ENCODE data around the gene PTGFRN. TPM values are rescaled to one million over a fixed set of nuclear protein-coding genes. Genes with fewer than 3 reads are reported as not detected.
A peak's percentile ranks its signal among the peaks of the same experiment; 100 is the strongest.
"Not testable (repeated sequence)": the region's sequence is repeated elsewhere in the genome, so short reads cannot be mapped to it uniquely, and the experiment has no call there.

Gene PTGFRN
- total RNA-seq: not detected

DNA sequence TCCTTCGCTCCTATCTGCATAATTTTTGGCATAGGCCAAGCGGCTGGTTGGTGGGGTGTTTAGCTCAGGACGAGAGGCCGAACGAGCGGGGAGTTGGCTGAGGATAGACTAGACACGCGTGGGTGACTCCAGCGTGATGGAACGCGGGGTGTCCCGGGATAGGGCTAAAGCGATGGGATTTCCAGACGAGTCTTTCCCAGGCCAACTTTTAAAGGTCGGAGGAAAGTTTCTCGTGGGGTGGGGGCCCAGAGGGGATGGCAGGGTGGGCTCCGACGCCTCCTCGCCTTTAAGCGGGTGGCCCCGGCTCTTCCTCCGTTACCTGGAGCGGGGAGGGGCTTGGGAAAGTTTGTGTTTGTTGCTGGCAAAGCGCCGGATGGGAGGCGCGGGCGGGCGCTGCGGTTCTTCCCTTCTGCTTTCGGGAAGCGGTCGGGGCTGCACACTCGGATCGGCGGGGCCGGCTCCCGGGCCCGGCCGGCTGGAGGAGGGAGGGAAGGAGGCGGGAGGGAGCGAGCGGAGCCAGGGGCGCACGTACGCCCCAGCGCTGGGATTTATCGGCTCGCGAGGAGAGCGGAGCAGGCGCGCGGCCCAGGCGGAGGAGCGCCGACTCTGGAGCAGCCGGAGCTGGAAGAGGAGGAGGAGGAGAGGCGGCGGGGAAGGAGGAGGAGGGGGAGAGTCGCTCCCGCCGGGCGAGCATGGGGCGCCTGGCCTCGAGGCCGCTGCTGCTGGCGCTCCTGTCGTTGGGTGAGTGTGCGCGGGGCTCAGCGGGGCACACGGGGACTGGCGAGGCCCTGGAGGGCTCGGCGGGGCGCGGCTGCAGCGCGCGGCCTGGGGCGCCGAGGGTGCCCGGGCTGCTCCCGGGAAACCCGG lies at the start of gene PTGFRN:
PTGFRN (plus strand) TSS at position 405 of the 867 bp plus-strand sequence; CDS start at position 693, 288 bp downstream.
- DNase-seq: no peak

DNA sequence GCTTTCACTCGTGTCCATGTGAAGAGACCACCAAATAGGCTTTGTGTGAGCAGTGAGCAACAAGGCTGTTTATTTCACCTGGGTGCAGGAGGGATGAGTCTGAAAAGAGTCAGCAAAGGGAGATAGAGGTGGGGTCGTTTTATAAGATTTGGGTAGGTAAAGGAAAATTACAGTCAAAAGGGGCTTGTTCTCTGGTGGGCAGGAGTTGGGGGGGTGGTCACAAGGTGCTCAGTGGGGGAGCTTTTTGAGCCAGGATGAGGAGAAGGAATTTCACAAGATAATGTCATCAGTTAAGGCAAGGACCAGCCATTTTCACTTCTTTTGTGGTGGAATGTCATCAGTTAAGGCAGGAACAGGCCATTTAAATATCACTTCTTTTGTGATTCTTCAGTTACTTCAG lies 49.5 kb upstream of the PTGFRN start:
- not testable (repeated sequence) for DNase-seq

DNA sequence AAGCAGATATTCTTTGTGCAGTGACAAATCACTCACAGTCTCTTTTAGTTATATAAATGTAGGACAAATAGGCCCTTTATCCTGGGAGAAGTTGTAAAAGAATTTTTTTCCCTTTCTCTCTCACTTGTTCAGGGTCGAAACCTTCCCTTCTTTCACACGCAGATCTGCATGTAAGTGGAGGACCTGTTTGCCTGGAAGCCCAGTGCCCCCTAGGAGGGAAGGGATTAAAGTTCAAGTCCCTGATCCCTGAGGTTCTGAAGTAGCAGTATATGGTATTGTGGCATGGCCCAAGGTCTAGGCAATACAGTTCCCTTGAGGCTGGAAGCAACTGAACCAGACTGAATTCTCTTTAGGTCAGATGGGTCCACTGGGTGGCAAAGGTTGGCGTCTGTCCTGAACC lies 48.6 kb upstream of the PTGFRN start:
- DNase-seq: no peak

DNA sequence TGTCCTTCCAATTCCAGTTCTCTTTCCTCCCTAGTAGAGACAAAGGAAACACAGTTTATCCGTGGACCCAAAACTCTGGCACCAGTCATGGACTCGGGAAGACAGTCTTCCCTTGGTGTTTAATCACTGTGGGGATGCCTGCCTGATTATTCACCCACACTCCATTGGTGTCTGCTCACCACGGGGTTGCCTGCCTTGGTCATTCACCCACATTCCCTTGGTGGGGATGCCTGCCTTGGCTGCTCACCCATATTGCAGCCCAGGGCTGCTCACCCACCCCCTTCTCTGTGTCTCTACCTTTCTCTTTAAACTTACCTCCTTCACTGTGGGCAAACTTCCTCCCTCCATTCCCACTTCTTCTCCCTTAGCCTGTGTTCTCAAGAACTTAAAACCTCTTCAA lies 46.7 kb upstream of the PTGFRN start:
- not testable (repeated sequence) for DNase-seq

DNA sequence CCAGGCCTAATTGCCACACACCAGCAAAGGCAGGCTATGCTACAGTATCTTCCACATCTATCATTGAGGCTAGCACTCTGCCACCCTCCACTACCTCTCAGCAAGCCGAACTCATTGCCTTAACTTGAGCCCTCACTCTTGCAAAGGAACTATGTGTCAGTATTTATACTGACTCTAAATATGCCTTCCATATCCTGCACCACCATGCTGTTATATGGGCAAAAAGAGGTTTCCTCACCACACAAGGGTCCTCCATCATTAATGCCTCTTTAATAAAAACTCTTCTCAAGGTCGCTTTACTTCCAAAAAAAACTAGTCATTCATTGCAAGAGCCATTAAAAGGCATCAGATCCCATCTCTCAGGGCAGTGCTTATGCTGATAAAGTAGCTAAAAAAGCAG lies 43.2 kb upstream of the PTGFRN start:
- DNase-seq: not testable (repeated sequence)

DNA sequence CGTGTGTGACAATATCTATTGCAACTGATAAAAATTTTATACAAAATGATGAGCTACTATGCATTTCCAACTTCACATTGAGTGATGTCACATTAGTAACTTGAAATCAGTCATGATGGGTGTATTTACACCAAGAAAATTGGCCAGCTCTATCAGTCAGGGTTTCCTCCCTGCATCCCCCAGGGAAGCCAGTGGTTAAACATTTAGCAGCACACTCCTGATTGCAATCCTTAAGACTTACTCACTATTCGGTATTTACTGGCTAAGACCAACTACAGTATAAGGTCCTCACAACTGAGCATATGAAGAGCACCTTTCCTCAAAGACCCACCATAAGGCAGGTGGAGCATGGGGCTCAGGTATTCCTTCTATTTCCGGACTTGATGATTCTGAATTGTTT lies 41.3 kb upstream of the PTGFRN start:
- DNase-seq: no peak

DNA sequence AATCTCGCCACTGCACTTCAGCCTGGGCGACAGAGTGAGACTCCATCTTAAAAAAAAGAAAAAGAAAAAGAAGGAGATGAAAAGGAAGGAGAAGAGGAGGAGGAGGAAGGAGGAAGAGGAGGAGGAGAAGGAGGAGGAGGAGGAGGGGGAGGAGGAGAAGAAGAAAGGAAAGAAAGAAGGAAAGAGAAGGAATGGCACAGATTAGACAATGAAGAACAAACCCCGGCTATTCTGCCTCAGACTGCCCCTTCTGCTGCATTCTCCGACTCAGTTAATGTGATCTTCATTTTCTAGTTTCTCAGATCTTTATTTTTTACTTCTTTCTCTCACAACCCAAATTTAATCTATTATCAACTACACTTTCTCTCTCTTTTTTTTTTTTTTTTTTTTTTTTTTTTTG lies 40.1 kb upstream of the PTGFRN start:
- DNase-seq: no peak

DNA sequence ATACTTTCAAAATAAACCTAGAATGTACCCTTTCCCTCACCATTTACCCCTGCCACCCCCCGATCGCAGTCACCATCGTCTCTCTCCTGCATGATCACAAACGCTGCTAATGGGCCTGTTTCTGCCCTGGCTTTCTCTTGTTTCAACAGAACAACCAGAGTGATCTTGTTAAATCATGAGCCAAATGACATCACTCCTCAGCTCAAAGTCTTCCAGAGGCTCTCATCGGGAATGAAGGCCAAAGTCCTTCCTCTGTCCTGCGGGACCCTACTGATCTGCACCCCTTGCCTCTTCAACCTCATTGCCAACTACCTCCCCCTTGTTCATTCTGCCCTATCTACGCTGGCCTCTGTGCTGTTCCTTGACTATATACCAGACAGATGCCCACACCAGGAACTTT lies 39.4 kb upstream of the PTGFRN start:
- DNase-seq: no peak

DNA sequence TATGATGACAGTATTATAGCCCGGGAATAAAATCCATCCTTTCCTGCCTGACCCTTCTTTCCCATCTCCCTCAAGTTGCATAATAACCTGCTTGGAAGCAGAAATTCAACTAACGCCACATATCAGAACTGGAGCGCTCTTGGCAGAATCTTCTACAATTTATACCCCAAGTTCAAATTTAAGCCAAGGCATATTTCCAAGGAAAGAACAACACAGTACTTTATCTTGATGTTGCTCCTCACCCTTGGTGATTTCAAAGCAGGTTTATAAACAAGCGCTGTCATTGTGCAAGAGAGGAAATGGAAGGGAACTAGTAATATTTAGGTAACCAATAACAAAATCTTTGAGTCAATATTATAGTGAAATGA lies 38.0 kb upstream of the PTGFRN start:
- no peak for DNase-seq

DNA sequence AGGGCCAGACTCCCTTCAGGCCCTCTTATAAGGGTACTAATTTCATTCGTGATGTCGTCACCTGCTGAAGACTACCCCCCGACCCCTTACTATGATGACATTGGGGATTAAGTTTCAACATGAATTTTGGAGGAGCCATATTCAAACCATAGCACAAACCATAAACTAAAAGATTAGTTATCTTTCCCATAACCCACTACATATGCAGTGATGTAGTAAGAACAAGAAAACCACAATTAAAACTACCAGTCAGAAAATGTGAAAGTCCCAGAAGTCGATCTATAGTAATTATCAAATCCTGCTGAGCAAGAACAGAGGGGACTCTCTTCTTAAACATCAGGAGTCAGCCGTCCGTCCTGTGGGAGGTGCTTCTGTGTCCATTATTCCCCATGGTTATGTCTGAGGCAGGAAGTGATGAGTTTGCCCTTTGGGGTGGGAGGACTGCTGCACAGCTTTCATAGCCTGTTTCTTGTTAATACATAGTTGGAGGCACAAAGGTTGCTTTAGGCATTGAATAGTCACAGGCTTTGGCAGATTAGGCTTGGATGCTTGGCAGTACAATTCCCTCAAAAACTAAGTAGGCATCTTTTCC lies 35.9 kb upstream of the PTGFRN start:
- DNase-seq: no peak

DNA sequence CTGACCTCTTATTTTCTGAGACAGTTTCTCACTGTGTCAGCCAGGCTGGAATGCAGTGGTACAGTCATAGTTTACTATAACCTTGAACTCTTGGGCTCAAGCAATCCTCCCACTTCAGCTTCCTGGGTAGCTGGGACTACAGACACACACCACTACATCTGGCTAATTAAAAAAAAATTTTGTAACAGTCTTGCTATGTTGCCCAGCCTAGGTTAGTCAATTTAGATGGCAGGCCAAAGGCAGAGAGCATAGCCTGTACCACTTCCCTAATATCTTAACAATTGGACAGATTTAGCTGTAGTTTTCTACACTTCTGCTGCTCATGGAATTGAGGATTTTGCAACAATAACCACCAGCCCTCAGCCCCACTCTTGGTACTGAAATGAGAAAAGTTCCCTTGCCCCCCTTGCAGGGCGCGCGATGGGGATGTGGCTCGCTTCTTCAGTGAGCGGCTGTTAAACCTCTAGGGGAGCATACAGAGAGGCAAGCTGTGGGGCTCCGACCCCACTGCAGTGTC lies 34.9 kb upstream of the PTGFRN start:
- DNase-seq: no peak

DNA sequence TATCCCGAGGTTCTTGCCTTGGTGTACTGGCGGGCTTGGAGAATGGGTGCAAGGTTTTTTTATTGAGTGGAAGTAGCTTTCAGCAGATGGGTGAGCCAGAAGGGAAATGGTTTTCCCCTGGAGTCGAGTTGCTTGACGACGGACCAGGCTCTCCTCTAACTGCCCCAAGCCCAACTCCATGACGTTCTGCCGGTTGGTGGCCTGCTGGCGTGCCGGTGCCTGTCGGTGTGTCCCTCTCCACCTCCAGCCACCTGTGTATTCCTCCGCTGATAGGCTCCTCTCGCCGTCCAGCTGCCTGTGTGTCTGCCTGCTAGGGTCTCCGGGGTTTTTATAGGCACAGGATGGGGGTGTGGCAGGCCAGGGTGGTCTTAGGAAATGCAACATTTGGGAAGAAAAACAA lies 34.3 kb upstream of the PTGFRN start:
- no peak for DNase-seq

DNA sequence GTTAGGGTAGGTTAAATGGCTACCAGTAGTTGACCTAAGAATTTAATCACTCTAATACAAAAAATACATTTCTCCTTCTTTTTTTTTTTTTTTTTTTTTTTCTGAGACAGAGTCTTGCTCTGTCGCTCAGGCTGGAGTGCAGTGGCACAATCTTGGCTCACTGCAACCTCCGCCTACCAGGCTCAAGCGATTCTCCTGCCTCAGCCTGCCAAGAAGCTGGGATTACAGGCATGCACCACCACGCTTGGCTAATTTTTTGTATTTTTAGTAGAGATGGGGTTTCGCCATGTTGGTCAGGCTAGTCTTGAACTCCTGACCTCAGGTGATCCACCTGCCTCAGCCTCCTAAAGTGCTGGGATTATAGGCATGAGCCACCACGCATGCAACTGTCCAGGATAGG lies 33.8 kb upstream of the PTGFRN start:
- DNase-seq: not testable (repeated sequence)

DNA sequence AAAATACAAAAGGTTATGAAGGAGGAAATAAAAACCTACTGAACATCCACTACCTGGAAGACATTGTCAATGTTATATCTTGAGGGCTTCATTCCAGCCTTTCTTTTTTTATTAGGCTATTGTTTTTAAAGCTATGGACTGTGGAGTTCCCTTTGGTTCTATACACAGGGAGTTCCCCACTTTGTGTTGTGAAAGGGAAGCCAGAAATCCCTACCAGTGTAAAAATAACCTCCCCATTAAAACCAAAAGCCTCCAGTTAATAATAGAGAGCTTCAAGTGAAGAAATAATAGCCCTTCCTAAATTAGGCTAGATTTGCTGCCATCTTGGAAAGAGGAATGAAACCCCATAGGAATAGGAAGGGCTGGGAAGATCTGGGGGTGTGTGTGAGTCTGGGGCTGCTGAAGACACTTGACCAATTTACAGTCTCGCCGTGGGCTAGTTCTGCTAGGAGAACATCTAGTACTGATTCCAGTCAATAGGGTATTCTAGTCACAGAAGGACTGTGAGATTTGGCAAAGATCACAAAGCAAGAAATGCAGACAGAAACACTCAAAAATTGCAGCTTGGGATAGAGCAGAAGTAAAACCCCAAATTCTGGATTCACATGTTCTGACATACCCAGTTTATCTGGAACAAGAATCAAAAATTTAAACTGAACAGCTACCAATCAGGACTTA lies 32.4 kb upstream of the PTGFRN start:
- DNase-seq: no peak

DNA sequence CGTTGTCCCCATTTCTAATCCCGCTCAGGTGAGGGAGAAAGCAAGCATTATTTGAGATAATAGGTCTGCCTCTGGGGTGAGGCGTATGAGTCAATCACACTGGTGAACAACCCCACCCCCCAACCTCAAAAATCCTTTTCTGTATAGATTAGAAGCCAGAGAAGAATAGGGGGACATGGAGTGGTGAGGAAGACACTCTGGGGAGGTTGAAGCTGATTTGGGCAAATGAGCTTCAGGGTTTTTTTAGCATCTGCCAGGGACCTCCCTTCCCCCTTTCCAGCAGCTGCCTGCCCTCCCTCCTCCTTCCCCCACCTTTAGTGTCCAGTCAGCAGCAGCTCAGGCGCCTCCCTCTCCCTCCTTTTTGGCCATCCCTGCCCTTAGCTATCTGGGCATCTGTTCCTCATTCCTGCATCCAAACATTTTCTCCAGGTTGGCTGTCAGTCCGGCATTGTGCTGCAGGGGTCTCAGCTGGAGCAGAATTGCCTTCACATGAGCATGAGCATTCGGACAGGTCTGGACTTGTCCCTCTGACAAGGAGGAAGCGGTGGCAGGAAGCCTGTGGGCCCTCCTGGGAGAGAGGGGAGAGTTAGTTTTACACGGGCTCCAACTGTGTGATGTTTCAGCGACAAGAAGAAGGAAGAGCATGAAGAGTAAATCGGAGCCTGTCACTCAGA lies 30.8 kb upstream of the PTGFRN start:
- no peak for DNase-seq

DNA sequence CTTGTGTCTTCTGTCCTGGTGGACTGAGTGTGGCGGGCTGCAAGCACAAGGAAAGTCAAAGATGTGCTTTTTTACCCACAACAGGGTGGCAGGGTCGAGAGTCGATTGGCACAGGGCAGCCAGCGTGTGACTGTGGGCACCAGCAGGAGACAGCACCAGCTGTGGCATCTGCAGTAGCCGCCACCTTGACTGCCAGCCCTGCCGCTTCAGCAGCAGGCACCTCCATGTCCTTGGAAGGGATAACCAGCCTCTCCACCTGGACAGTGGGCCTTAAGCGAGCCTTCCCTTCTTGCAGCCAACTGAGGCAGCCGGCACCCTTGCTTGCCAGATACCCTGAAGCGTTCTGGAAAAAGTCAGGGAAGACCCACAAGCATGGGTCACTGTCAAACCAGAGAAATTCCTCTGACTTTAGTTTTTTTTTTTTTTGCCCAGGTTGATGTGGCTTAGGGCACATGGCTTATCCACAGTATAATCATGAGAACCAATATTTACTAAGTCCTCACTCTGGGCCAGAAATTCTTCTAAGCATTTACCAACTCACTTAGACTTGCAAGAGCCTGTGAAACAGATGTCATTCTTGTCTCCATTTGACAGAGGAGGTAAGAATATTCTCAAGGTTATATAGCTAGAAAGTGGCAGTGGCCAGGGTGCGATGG lies 30.1 kb upstream of the PTGFRN start:
- no peak for DNase-seq

DNA sequence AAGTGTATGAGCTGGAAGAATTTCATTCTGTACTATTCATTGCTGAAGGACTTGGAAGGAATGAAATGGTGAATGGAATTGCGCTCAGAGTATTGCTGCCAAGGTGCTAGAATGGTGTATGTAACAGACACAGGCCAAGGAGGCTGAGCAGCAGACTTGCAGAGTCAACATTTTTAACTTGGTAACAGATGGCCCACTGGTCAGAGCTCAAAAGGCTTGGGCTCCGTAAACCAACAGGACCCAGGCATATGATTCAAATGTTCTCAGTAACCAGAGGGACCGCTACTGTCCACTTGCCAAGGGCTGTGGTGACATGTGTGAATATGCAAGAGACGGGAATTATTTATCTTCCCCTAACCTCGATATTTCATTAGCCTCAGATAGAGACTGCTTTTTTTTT lies 28.8 kb upstream of the PTGFRN start:
- no peak for DNase-seq

DNA sequence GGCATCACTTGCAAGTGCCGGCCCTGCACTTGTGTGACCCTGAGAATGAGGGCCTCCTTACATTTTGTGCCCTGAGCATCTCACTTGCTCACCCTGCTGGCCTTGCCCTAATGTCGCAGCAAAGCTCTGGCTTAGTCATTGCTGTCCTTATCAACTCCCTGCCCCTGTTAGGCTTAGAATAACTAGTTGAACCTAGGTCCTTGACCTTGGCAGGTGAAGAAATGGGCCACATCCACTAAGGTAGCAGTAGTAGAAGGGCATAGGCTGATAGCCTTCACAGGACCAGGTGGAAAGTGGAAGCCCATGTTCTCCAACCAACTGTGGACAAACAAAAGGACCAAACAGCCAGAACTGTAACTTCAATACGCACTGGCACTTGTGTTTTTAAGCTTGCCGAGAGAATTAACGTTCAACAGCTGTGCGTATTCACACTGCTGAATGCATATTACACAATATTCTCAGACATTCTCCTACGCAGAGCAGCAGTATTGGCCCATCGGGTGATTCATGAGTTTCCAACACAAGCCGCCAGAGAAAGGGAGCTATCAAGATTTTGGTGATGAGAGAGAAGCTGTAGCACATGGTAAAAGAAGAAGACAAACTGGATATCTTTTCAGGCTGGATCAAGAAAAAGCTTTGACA lies 27.7 kb upstream of the PTGFRN start:
- peak; percentile 3 for DNase-seq

DNA sequence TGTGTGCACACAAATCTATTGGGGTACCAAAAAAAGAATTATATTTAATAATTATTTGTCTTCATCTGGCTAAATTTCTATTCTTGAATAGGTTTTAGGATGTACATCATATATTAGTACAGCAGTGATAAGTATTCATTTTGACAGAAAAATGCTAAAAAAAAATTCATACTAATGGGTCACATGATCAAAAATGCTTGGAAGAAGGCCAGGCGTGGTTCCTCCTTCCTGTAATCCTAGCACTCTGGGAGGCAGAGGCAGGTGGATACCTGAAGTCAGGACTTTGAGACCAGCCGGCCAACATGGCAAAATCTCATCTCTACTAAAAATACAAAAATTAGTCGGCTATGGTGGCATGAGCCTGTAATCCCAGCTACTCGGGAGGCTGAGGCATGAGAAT lies 26.9 kb upstream of the PTGFRN start:
- DNase-seq: no peak

DNA sequence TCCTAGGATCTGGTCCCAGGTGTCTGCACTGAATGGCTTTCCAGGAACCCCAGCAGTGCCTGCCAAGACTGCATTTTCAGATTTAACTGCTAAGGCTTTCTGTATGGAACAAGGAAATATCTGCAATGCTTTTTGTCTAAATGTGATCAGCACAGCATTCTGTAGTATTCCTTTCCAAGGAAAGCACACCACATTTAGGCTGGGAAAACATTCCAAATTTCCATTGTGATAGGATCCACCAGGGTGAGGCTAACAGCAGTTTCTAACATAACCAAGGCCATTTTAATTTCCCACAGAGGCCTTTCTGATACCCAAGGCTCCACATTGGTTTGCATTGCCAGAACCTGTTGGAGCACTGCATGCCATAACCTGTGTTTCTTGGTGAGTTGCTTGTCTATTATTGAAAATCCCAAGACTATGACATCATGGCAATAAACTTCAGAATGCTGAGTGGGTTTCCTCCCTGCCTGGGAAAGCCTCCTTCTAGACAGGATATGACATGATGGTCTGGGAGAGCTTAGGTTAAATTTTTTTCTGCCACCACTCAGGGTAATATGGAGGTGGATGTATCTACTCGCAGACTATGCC lies 23.3 kb upstream of the PTGFRN start:
- no peak for DNase-seq

DNA sequence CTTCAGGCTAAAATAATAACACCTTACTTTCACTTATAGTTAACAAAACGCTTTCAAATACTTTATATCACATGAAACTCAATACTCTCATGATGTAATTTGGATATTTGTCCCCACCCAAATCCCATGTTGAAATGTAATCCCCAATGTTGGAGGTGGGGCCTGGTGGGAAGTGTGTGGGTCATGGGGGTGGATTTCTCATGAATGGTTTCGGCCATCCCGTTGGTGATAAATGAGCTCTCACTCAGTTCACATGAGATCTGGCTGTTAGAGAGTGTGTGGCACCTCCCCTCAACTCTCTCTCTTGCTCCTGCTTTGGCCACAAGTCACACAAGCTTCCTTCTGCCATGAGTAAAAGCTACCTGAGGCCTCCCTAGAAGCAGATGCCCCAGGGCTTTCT lies 22.5 kb upstream of the PTGFRN start:
- DNase-seq: no peak

DNA sequence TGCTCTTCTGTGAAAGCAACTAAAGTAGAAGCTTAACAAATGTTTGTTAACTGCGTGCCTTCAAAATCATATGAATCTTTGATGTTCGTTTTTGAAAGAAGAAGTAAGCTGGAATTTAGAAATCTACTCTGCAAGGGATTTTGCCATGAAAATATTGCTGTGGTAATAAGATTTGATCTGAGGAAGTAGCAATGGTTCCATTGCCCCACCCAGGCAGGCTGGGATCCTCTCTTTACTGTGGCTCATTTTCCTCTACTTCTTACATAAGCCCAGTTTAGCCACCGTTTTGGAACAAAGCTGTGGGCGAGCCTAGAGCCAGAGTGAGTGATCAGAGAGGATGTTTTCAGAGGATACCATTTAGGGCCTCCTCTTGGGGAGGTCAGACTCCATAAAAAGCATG lies 20.3 kb upstream of the PTGFRN start:
- no peak for DNase-seq

All from effector CD4-positive, alpha-beta T cell (primary cell).